Ishikawa (cell line): ENCODE data around the gene LCE1D.

Experiments used
- CEBPB ChIP-seq: IDR thresholded peaks from 2 replicates; pipeline ENCODE4 v1.6.1; 2012
- CREB1 ChIP-seq: IDR thresholded peaks from 2 replicates; pipeline ENCODE4 v1.6.1; 2012; ENCODE audit warnings: low read depth
- EP300 ChIP-seq: IDR thresholded peaks from 2 replicates; pipeline ENCODE4 v1.6.1; 2012; ENCODE audit warnings: borderline replicate concordance
- FOXM1 ChIP-seq: IDR thresholded peaks from 2 replicates; pipeline ENCODE4 v1.6.1; 2012; ENCODE audit warnings: low read depth, borderline replicate concordance
- NFIC ChIP-seq: IDR thresholded peaks from 2 replicates; pipeline ENCODE4 v1.6.1; 2012
- RAD21 ChIP-seq: IDR thresholded peaks from 2 replicates; pipeline ENCODE4 v1.6.1; 2012; ENCODE audit warnings: low read depth
- TAF1 ChIP-seq: IDR thresholded peaks from 2 replicates; pipeline ENCODE4 v1.6.1; 2012; ENCODE audit warnings: low read depth, mild to moderate bottlenecking
- TCF12 ChIP-seq: IDR thresholded peaks from 2 replicates; pipeline ENCODE4 v1.6.1; 2012; ENCODE audit warnings: low read depth
- YY1 ChIP-seq: IDR thresholded peaks from 2 replicates; pipeline ENCODE4 v1.6.1; 2012; ENCODE audit warnings: low read depth
- TF ChIP-seq, protein P1 (sequence below): IDR thresholded peaks from 2 replicates; pipeline ENCODE4 v1.6.1; 2012
- TF ChIP-seq, protein P2 (sequence below): IDR thresholded peaks from 2 replicates; pipeline ENCODE4 v1.6.1; 2012; ENCODE audit warnings: low read depth, mild to moderate bottlenecking

DNA sequence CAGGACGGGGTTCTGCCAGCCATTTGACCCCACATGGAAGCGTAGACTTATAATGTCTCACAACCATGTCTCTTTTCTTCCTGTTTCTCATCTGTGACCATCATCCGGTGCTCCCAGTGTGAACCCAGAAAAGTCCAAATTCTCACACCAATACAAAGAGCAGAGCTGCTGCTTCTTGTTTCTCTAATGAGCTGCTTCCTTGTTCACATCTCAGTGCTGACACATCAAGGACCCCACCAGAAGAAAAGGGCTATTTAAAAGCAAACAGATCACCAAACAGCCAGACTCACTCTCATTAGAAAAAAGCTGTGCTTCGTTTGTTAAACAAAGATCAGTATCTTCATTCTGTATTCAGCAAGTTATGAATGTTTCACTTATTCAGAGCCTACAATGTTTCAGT lies 835 bp upstream of the LCE1D start:
- no peak for TF ChIP-seq FOXM1
- no peak for TF ChIP-seq EP300
- no peak for TF ChIP-seq TAF1
- no peak for TF ChIP-seq CREB1
- TF ChIP-seq CEBPB = no peak
- no peak for TF ChIP-seq RAD21
- TF ChIP-seq YY1 = no peak
- no peak for TF ChIP-seq TCF12
- TF ChIP-seq, protein P1, sequence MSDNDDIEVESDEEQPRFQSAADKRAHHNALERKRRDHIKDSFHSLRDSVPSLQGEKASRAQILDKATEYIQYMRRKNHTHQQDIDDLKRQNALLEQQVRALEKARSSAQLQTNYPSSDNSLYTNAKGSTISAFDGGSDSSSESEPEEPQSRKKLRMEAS = no peak
- TF ChIP-seq, protein P2, sequence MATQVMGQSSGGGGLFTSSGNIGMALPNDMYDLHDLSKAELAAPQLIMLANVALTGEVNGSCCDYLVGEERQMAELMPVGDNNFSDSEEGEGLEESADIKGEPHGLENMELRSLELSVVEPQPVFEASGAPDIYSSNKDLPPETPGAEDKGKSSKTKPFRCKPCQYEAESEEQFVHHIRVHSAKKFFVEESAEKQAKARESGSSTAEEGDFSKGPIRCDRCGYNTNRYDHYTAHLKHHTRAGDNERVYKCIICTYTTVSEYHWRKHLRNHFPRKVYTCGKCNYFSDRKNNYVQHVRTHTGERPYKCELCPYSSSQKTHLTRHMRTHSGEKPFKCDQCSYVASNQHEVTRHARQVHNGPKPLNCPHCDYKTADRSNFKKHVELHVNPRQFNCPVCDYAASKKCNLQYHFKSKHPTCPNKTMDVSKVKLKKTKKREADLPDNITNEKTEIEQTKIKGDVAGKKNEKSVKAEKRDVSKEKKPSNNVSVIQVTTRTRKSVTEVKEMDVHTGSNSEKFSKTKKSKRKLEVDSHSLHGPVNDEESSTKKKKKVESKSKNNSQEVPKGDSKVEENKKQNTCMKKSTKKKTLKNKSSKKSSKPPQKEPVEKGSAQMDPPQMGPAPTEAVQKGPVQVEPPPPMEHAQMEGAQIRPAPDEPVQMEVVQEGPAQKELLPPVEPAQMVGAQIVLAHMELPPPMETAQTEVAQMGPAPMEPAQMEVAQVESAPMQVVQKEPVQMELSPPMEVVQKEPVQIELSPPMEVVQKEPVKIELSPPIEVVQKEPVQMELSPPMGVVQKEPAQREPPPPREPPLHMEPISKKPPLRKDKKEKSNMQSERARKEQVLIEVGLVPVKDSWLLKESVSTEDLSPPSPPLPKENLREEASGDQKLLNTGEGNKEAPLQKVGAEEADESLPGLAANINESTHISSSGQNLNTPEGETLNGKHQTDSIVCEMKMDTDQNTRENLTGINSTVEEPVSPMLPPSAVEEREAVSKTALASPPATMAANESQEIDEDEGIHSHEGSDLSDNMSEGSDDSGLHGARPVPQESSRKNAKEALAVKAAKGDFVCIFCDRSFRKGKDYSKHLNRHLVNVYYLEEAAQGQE = no peak
- no peak for TF ChIP-seq NFIC
